HG03521 (cell line): ENCODE results near the gene CNTN3.

Experiments used
- ATAC-seq: cut with Tn5 transposase; IDR thresholded peaks from one replicate; pipeline ENCODE4 v1.9.1; 2021; ENCODE audit warnings: mild to moderate bottlenecking, moderate library complexity; ENCODE audit not compliant: unreplicated experiment

The CNTN3 gene

DNA sequence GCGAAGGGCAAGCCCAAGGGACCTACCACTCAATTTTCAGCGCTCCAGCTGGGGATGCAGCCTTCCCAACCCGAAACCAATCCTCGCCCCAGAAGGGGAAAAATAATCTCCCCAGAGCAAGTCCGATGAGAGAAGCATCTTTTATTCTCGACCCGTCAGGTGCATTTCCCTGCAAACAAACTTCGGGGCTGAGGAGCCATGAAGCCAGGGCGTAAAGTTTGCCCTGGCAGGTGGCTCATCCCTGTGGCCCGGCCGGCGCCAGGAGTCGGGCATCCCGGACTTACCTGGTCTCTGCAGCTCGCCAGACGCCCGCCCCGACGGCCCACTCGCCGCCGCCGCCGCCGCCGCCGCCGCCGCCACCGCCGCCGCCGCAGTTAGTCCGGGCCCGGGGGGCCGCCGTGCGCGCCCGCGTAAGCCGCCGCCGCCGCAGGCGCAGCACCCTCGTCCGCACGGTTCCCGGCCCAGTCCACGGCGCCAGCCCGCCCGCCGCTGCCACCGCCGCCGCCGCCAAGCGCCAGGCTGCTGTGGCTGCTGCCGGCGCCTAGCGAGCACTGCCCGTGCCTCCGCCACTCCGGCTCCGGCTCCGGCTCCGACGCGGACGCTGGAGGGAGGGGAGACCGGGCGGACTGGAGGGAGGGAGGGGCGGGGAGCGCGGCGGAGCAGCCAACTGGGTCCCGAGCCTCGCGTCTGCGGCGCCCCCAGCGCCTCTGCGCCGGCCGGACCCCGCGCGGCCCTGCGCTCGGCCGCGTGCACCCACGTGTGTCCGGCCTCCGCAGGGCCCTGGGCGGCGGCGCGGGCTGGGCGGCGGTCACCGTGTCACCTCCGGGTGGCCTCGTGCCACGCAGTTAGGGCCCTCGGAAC is at the start of gene CNTN3:
Gene CNTN3 (minus strand): TSS at position 553 of the 861 bp plus-strand sequence. CDS start 93,547 bp downstream, outside the sequence.
- ATAC-seq, result no peak

DNA sequence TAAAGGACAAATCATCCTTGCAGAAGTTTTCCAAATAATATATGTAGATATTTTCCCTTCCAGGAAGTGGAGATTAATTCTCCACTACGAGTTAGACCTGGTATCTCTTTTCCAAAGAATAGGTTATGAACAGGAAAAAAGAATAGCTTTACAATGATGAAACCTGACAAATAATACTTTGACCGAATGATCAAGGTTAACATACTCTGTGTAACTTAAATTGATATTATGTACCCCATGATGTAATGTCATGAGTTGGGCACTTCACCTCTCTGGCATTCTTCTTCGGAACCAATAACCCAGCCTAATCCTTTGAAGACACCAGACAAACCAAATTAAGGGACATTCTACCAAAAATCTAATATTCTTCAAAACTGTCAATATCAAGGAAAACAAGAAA is 48.7 kb upstream of the CNTN3 start:
- no peak for ATAC-seq

DNA sequence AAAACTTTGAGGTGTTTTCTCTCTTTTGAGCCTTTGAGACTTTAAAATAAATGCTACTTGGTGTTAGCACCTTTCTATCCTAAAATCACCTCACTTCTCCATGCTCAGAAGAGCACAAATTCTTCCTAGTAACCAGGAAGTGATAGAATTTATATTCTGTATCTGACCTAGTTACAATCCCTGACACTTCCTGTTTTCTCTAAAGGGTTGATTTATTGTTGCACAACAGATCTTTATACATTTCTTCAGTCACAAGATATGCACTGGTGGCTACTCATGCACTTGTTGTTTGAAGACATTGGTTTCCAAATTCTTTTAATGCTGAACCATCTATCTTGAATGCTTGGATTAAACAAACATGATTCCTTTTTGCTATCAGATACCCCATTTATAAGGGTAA is 47.2 kb upstream of the CNTN3 start:
- ATAC-seq, result no peak

DNA sequence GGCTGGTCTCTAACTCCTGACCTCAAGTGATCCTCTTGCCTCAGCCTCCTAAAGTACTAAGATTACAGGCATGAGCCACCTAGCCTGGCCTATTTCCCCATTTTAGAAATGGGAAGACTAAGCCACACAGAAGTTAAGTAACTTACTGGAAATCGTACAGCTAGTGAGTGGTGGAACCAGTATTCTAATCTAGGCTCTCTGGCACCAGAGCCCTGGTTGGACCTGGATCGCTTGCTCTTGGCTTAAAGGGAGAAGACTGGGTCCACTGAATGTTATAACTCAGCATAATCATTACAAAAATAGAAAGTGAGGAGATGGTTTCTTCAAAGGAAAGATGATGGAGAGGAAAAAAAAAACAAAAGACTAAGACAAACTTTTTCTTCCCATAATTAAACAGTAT is 37.4 kb upstream of the CNTN3 start:
- no peak for ATAC-seq

DNA sequence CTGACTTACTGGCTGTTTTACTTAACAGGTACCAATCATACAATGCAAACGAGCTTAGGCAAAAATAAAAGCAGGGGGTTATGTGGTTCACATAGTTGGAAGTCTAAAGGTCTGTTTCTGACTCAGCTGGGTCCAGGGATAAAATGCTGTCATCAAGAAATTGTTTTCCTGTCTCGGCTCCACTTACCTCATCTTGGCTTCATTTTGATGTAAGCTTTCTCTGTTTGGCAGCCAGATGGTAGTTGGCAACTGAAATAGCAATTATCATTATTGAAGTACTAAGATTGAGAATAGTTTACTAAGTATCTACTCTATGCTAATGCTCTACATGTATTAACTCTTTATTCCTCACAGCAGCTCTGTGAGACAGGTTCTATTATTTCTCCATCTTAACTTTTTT is 36.8 kb upstream of the CNTN3 start:
- no peak for ATAC-seq

DNA sequence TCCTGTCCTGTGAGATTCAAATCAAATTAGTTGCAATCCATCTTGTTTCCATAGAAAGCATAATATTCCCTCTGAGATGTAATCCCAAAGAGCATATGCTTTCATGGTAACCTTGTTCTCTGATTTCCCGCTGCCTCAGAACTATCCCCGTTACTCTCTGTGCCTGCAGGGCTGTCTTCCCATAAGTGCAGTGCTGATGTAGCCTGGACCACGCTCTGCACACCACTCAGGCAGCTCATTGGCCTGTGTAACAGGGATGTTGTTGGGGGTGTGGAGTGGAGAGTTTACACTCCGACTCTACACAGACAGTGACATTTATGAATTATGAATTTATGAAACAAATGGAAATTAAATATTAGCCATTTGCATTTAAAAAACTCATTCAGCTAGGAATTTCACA is 33.6 kb upstream of the CNTN3 start:
- no peak for ATAC-seq

DNA sequence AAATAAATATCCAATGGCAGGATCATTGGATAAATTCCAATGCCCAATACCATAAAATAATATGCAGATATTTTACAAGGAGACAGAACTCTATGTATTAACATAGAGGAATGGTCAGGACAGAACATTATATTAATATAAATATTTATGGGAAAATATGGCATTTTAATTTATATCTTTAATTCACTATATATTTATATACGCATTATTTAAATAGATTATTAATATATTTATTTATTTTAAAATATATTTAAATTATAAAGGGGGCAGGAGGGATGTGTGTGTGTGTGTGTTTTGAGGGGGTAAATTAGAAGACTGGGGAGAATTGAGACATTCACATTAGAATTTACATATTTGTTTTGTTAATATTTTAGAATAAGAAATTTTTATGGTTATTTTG is 31.6 kb upstream of the CNTN3 start:
- ATAC-seq, result no peak

DNA sequence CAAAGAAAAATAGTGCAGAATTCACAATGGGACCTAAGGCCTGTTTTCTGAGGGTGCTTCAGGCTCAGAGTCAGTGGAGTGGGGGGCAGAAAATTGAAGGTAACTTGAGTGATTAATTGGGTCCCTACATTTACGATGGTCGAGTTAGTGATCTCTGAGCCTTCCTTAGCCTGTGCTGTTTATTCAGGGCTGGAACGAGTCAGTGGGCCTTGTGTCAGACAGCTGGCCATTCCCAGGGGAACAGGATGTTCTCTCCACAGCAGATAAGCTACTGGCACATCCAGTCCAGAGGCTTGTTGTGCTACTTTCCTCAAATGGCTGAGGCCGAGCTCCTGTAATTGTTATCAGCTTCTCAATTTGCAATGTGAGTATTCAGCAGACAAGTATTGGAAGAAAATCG is 29.2 kb upstream of the CNTN3 start:
- no peak for ATAC-seq

DNA sequence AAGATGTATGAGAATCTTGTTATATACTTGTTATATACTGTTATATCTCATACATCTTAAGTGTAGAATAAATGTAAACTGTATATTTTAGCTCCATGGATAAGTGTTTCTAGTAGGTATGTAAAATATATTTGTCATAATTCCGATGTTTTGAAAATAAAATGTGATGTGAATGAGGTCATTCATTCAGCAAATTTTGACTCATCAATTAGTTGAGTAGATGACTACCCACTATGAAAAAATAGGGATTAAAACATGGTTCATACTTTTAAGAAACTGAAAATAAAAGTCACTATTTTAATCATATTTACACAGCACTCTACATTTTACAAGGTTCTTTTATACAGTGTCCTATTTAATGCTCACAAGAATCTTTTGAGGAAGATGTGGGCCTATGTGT is 28.4 kb upstream of the CNTN3 start:
- ATAC-seq, result no peak

DNA sequence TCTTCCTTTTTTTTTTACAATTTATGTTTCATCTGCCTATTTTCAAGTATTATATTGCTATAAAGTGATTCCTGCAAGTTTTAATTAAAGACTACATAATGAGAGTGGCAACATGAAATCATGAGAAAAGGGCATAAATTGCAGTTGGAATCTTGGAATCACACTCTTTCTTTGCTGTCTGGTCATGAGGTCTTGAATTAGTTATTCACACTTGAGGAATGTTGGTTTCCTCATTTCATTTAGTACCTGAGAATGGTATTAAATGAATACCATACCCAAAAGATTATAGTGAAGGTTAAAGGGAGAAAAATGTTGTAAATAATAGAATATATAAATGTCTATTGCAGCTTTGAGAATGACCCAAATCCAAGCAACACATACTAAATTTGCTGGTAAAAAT is 25.8 kb upstream of the CNTN3 start:
- no peak for ATAC-seq

DNA sequence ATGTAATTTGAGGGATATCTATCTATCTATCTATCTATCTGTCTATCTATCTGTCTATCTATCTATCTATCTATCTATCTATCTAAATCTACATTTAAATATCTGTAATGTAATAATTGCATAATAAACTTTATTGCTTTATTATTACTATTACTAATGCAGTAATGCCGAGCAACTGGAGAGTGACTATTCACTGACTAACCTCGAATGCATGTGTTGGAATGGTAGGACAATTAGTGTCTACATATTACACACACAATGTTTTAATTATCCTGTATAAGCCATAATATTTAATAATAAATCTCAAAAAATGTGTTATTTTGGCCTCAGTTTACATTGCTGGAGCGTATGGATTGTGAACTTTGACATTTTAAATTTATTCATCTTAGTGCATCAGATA is 25.2 kb upstream of the CNTN3 start:
- no peak for ATAC-seq

DNA sequence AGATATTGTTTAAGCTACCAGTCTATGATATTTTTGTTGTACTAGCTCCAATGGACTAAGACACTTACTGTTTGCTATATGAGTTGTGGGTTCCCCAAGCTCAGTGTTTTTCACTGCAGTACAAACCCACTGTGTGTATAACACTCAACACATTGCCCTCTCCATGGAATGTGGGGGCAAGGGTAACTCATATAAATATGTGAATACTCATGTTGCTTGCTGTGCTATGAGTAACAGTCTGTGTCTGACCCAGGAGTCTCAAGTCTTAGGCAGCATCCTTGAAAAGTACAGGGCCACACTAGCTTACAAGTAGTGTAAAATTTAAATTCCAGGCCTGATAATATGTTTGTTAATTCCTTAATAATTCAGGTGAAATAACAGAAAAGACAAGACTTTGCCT is 22.5 kb upstream of the CNTN3 start:
- no peak for ATAC-seq

DNA sequence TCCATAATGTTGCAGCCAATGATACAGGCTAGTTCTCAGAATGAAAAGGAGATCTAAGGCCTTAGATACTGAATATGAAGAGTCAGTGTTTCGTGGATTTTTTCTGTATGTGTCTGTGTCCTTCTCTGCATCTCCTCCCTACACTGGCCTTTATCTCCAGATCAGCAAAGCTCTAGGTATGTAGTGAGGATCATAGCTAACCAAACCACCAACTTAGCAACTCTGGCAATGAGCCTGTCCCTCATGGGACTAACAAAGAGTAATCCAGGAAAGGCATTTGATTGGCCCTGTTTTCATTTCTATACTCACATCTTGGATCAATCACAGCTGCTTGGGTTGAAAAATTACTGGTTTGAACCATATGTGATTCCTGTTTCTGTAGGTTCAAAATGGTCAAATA is 18.6 kb upstream of the CNTN3 start:
- no peak for ATAC-seq

DNA sequence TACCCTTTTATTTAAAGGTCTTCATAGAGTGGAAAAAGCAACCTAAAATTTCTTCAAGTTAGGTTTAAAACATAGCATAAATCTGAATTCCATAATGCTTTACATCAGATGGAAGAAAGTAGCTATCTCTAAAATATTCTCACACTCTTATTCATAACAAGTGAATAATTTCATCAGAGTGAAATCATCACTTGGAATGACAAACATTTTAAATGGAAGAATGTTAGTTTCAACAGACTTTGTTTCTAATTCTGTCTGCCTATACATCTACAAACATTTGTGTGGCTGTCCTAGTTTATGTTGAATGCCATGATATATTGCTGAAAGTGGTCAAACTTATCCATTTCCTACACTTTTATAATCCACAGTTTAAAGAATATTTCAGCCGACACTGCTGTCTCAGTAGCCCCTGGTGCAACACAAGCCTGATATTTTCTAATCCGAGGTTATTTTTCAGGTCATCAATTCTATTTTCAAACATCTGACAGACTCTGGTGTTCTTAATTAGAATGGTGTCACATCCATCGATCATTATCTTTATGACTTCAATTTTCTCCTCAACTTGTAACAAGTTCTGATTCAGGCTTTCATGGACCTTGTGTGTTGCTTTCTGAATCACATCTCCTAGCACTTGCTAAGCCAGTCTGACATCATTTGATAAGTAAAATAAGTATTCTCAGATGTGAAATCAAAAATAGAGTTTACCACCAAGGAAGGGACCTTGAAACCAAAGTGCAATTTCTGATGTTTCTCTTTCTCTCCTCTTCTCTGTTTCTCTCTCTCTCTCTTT is 17.1 kb upstream of the CNTN3 start:
- ATAC-seq, result no peak

DNA sequence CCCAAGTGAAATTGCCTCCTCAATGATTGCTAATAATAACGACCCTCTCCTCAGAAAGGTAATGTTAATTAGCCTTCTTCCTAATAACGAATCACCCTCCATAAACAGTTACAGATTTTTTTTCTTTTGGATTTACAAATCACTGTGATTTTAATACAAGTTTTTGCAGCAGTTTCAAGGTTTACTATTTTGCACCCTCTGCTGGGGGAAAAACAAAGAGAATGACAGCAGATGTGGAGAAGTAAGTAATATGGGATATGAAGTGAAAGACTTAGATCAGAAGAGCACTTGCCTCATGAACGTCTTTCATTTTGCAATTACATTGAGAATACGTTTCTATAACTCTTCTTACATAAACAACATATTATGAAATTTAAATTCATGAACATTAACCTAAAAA is 16.1 kb upstream of the CNTN3 start:
- ATAC-seq, result no peak

DNA sequence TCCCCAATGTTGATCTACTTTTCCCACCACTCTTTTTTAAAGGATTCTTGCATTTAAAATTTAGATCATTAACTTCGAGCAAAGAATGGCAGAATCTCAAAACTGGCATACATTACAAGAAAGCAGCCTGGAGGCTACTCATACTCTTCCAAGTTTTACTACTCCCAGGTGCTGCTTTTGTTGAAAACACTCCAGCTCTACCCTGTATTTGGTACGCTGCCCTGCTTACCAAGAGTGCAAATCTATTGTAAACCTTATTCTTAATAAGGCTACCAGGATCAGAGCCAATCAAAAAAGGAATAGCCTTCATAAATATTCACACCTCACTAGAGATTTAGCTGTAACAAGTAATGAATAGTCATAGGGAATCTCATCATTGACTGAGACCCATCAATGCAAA is 11.6 kb upstream of the CNTN3 start:
- no peak for ATAC-seq

DNA sequence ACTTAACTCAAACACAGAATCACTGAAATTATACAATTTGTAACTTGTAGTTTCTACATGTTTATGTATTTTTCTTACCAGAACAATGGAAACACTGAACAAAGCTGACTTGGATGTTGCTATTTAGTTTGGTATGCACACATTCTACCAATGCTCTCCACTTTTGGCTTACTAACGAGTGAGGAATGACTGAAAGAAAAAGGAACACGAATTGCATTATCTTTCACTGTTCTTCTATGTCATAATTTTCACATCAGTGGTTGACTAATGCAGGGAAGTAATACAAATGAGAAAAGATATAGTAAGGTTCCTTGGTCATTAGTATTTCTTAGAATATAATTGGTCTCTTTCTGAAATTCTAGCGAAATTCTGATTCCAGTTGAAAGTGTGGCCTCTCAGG is 9.8 kb upstream of the CNTN3 start:
- no peak for ATAC-seq

DNA sequence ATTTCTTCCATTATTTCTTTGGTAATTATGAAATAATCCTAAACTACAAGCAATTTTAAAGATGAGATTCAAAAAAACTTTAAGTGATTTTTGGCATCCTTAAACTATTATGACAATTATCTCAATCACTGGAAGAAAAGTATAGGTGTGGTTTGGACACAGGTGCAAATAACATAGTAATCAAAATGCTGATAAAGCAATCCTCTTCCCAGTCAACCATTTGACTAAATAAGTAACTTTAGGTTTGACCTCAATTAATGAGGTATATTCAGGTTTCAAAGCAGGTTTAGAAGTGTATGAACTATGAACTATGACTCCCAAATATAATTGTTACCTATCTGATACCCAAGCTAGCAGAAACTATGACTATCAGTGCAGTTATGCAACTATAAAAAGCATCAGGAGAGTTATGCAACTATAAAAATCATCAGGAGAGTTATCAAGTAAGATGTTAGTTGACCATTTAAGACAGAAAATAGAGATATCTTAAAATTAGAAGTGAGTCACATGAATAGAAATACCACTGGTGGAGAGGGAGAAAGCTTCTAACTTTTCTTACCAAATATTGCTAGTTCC is 8.9 kb upstream of the CNTN3 start:
- ATAC-seq, result no peak

DNA sequence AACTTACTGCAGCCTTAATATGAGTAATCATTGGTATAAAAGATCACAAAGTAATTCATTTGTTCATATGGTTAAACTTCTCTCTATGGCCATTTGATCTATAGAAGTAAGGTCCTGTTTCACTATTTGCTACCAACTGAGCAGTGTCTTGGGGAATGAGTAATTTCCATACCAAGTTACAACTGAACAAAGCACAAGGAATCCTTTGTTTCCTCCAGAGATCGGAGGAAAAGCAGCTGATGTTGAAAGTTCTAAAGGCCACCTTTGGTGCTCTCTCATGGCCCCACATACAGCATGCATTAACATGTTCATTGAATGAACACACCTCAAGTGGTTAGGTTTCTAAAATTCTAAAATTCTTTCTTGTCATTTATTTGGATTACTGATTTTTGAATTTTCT is 7.1 kb upstream of the CNTN3 start:
- no peak for ATAC-seq

DNA sequence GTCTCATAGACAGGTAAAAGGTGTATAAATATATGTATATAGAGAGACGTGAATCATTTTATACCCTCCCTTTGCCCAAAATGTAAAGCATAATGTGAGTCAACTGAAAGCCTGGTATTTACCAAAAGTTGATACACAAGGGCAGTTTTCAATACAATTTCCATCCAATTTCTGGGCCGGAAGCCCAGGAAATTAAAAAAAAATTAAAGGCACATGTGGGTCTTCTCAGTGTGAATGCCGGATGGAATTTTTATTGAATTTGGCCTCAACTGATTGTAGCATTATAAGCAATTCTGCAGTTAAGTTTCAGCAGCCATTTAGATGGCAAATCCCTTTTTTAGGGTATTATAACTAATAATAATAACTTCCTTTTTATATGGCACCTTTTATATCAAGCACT is 3.3 kb upstream of the CNTN3 start:
- no peak for ATAC-seq

DNA sequence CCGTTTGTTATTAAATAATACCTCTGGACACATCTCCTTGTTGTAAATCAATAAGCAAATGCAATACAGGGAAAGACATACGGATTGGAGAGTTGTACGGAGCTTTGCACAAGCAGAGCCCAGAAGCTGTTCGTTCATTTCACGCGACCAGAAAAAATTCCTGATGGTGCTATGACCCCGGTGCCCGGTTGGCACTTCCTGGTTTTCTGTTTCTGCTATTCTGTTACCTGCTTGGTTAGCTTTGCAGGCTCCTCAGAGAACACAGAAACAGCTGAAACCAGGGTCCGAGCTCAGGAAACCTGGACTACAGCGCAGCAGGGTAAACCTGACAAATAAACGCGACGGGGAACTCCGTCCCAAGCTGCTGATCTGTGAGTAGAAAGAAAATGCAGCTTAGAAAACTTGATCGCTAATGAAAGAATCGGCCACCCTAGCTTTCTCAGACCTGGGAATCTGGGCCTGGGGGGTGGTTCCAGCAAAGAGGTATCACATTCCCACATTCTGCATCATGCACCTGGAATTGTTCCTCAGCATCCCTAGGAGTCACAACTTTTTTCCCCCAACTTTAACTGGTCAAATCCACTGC is 845 bp downstream of the CNTN3 start:
- ATAC-seq, result no peak

DNA sequence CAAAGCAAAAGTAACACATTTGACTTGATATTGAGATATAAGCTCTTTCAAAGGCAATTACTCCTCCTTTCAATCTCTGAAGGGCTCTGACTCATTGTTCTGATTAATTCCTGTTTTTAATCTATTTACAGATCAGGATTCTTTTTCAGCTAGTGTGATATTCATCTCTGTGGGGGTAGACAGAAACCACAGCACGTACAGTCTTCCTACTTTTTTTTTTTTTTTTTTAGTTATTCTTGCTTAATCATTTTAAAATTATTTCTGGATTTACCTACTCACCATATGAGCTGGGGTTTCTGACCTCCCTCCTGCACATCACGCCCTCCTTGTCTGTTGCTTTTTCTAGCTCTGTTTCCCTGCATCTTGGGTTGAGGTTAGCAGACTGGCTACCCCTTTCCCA is 1.4 kb downstream of the CNTN3 start:
- no peak for ATAC-seq
